ENCODE measurements around the gene MARCHF6.
"Not testable (repeated sequence)": the region's sequence is repeated elsewhere in the genome, so short reads cannot be mapped to it uniquely, and the experiment has no call there.

MARCHF6 gene

DNA sequence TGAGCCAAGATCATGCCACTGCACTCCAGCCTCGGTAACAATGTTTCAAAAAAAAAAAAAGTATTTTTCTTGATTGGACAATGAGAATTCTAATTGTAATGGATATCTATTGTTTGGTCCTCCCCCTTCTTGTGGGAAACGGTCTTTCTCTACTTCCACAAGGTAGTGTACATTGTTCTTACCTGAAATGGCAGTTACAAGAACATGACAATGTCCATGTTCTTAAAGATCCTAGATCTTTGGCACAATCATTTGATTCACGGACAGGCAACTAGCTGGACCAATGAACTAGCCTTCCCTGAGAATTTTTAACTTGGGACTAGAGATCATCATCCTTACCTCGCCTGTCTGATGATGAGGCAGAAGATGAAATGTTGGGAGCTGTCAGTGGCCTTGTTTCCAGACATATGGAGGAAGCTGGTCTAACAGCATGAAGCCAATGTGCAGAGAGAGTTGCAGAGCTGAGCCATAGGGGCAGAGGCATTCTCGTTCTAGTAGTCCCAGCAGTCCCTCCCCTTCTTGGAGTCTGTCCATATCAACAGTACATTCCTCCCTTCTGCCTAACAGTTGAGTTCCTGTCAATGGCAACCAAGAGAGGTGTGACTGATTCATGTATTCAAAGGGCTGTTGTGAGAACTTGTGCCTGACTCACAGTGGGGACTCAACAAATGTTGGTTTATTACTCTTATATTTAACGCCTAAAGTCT, 2.1 kb upstream of the MARCHF6 start:
- no peak for DNase-seq

DNA sequence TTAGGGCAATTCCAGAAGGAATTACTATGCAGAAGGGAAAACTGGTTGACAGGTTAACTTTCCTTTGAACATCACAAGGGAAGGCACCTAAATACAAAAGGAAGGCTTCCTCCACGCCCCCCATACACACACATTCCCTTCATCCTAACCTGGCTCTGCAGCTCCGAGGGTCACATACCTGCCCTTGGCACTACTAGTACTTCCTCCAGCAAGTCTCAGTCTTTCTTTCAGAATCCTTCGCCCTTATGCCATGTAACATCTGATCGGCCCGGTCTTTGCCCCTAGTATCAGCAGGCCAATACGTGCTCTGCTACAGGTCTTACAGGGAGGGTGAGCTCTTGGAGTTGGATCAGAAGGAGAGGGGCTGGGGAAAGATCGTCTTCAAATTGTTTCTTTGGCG, 1.6 kb upstream of the MARCHF6 start:
- no peak for DNase-seq

DNA sequence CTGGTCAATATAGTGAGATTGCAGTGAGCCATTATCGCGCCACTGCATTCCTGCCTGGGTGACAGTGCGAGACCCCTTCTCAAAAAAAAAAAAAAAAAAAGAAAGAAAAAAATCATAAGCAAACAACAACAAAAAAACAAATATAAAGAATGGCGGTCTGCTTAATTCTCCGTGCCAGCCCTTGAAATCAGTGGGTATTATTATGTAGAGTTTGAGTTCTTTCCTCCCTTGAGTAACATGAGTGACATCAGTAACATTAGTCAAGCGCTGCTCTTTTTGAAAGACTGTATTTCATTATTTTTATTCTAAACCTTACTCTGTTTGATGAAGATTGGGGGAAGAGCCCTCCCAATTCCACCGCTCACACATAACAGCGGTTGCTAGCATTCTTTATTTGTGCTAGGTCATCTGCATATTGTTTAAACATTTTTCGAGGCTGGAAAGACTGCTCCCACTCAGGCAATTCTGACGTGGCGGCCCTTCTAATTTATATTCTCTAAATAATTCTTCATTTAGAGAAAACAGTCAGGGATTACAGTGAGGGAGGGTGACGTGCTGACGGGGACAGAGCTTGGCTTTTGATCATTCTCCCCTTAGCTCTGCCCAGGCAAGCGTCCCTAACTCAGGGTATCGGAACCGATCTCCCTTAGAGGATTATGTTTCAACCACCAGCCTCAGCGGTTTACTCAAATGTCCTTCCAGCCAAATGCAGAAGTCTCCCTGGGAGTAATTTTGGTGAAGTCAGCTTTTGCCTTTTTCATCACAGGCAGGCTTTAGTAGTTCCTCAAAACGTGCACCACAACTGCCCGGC, 860 bp upstream of the MARCHF6 start:
- DNase-seq, result peak; percentile 33

DNA sequence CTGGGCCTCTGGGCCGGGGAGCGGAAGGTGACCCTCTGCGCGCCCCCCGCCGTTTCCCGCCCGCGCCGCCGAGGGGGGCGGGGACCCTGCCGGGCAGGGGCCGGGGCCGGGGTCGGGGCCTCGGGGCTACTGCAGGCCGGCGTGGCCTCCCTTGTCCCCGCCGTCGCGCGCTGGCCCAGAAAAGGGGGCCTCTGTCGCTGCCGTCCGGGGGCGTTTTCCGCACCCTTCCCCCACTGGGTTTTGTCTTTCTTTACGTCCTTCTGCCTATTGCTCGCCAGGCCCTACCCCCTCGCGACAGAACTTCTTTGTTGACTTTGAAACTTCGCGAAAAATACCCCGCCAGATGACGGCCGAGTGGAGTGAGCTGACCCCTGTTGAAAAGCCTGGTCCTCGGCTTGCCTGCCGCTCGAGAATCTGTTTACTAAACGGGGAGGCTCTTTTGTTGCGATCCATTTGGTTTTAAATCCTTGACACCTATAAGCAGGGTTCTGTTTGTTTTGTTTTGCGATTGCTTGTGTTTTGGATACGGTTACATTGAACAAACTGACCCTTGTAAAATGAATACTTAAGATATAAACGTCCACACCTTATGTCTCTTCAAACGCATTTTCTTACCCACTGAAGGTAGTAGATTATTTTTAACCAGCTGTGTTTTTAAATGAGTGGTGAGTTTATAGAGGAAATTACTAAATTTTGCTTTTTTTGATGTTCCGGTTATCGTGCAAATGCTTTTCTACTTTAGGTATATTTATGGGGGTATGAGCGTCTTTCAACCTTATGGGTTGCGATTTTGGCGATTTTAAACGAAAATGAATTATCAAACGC, 765 bp downstream of the MARCHF6 start:
- DNase-seq, result peak; percentile 44

GRCh38 chr5:10355071-10355889, 1.8 kb downstream of the MARCHF6 start:
- peak; percentile 35 for DNase-seq

DNA sequence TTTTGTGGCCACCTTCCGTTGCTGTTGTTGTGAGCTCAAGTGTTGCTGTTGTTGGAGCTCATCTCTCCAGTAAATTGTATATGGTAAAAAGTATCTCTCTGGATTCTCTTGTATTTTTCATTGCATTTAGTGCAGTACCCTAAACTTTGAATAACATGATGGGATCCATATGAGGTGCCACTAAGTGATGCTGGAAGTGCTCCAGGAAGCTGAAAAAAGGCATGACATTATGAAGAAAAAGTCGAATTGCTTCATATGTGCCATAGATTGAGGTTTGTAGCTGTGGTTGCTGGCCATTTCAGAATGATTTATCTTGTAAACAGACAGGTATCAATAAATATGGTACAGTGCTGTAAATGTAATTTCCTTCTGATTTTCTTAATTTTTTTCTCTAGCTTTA, 5.5 kb downstream of the MARCHF6 start:
- no peak for DNase-seq

DNA sequence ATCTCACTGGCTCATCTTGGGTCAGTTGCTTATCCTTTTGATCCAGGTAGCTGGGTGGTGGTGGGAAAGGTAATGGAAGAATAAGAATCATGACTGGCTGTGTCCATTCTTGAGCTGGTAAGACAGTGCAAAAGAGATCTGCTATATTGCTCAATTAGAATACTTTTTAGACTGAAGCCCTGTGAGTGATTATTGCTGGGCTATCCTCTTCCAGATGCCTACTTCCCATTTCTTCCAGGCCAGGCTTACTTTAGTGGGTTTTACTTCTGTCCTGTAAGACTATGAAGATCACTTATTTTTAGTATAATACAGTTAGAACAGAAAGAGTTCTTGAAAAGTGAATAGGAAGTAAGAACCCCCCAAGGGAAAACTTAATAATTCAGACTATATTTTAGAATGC, 7.2 kb downstream of the MARCHF6 start:
- no peak for DNase-seq

GRCh38 chr5:10363519-10364185, 10.2 kb downstream of the MARCHF6 start:
- no peak for DNase-seq

- no peak for DNase-seq
Observed at GRCh38 chr5:10364186-10364689, 10.7 kb downstream of the MARCHF6 start.

GRCh38 chr5:10365782-10366181, 12.3 kb downstream of the MARCHF6 start:
- DNase-seq, result no peak

DNA sequence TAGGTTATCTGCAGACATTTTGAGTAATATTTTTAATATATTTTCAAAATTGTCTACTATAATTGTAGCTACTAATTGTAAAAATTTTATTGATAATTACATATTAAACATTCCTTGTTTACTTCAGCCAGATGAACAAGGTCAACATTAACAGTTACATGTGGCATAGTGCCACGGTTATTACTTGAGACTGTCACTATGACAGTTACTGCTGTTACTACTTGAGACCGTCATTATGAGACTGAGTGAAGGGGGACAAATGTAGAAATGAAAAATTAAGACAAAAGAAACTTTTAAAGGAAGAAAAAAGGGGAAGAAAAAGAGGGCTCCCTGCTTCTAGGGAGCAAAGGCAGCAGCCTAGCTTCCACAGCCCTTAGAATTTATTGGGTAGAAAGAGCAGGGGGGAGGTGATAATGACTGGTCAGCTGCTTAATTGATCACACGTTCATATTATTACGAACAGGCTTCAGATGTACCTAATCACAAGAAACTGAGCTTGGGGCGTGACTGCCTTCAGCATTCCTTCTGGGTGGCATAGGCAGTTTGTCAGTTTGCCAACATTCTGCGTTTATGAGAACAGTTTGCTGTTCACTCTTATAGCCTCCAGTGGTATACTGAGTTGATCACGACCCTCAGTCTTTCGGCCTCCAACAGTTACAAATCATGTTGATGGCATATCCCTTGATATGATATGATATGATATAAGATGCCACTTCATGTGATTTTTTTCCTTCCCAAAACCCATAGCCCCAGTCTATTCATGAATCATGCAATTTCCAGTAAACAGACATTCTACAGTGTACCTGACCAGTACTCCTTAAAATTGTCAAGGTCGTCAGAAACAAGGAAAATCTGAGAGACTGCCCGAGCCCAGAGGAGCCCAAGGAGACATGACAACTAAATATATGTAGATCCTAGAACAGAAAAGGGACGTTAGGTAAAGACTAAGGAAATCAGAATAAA, 13.1 kb downstream of the MARCHF6 start:
- DNase-seq, result no peak

- no peak for DNase-seq
Observed at GRCh38 chr5:10367579-10367978, 14.1 kb downstream of the MARCHF6 start.

- DNase-seq, result no peak
Observed at GRCh38 chr5:10370931-10371330, 17.4 kb downstream of the MARCHF6 start.

DNA sequence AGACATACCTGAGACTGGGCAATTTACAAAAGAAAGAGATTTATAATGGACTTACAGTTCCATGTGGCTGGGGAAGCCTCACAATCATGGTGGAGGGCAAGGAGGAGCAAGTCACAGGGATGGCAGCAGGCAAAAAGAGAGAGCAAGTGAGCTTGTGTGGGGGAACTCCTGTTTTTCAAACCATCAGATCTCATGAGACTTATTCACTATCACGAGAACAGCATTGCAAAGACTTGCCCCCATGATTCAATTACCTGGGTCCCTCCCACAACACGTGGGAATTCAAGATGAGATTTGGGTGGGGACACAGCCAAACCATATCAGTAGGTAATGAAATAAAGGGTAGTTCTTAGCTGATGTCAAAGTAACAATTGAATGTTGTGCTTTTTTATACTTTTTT, 17.9 kb downstream of the MARCHF6 start:
- not testable (repeated sequence) for DNase-seq

GRCh38 chr5:10372726-10373709, 19.5 kb downstream of the MARCHF6 start:
- DNase-seq, result no peak

- no peak for DNase-seq
Observed at GRCh38 chr5:10374046-10375022, 20.8 kb downstream of the MARCHF6 start.

DNA sequence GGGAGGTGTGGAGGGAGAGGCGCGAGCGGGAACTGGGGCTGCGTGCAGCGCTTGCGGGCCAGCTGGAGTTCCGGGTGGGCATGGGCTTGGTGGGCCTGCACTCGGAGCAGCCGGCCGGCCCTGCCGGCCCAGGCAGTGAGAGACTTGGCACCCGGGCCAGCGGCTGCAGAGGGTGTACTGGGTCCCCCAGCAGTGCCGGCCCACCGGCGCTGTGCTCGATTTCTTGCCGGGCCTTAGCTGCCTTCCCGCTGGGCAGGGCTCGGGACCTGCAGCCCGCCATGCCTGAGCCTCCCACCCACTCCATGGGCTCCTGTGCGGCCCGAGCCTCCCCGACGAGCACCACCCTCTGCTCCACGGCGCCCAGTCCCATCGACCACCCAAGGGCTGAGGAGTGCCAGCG, 21.7 kb downstream of the MARCHF6 start:
- DNase-seq, result not testable (repeated sequence)

DNA sequence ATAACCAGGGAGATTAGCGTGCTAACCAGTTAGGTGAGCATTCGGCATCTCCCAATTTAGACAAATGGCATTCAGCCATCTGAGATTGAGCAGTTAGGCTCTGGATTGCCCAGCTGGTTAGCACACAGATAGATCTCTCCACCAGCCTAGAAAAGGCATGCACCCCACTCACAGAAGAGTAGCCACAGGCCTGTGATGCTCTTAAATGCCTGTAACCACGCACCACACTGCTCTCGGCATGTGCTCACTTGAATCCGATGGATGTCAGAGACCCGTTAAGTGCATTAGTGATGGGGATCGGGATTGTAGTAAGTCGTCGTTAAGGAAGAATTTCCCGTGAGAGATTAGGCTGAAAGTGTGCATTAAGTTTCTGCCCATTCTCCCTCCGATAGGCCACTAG, 23.0 kb downstream of the MARCHF6 start:
- no peak for DNase-seq

Measured in stimulated activated CD4-positive, alpha-beta T cell treated with anti-CD3 and anti-CD28 coated beads, Interleukin-1b, Interleukin-23, amount 100 ng/mL, for 48 hours (primary cell).